Neural progenitor cell (in vitro differentiated cells): ENCODE data around the gene CHSY3.

Experiments
- CTCF ChIP-seq: fragments of 200-600 bp; sonication (generic); IDR thresholded peaks from 2 replicates; pipeline ENCODE4 v1.5.1; 2017; ENCODE audit warnings: antibody characterized with exemption, mild to moderate bottlenecking
- EZH2 ChIP-seq: fragments of 200-600 bp; sonication (generic); IDR thresholded peaks from 2 replicates; pipeline ENCODE4 v1.6.1; 2017; ENCODE audit warnings: antibody characterized with exemption, mild to moderate bottlenecking, moderate library complexity
- EZH2phosphoT487 ChIP-seq: fragments of 200-600 bp; sonication (generic); IDR thresholded peaks from 2 replicates; pipeline ENCODE4 v1.6.1; 2017; ENCODE audit warnings: antibody characterized with exemption

GRCh38 chr5:130222573-130222972 is 318.3 kb downstream of the CHSY3 start:
- no peak for TF ChIP-seq CTCF
- no peak for TF ChIP-seq EZH2
- TF ChIP-seq EZH2phosphoT487 = no peak
